ENCODE data around the gene EFHD1.
A peak's percentile ranks its signal among the peaks of the same experiment; 100 is the strongest.
"Not testable (repeated sequence)": the region's sequence is repeated elsewhere in the genome, so short reads cannot be mapped to it uniquely, and the experiment has no call there.

The EFHD1 gene

DNA sequence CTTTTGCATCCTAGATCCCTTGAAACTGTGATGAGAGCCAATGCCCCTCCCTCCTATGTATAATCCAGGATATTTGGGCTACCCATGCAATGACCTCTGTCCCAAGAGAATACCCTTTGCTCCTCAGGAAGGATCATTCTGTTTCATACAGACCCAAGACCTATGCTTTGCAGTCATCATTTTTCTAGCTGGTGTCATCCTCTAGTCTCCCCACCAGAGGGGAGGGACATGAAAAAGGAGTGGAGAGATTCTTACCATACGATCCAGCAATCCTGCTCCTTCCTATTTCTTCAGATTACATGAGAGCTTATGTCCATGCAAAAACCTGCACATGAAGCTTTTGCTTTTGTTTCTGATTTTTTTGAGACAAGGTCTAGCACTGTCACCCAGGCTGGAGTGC, 50.0 kb downstream of the EFHD1 start:
- TF ChIP-seq, protein P1, sequence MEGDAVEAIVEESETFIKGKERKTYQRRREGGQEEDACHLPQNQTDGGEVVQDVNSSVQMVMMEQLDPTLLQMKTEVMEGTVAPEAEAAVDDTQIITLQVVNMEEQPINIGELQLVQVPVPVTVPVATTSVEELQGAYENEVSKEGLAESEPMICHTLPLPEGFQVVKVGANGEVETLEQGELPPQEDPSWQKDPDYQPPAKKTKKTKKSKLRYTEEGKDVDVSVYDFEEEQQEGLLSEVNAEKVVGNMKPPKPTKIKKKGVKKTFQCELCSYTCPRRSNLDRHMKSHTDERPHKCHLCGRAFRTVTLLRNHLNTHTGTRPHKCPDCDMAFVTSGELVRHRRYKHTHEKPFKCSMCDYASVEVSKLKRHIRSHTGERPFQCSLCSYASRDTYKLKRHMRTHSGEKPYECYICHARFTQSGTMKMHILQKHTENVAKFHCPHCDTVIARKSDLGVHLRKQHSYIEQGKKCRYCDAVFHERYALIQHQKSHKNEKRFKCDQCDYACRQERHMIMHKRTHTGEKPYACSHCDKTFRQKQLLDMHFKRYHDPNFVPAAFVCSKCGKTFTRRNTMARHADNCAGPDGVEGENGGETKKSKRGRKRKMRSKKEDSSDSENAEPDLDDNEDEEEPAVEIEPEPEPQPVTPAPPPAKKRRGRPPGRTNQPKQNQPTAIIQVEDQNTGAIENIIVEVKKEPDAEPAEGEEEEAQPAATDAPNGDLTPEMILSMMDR (conservative IDR thresholded peaks at IDR 0.05) = no peak
- no peak for TF ChIP-seq ZFX (IDR thresholded peaks at IDR 0.05)
- no peak overlapping the region for H3K27ac ChIP-seq

DNA sequence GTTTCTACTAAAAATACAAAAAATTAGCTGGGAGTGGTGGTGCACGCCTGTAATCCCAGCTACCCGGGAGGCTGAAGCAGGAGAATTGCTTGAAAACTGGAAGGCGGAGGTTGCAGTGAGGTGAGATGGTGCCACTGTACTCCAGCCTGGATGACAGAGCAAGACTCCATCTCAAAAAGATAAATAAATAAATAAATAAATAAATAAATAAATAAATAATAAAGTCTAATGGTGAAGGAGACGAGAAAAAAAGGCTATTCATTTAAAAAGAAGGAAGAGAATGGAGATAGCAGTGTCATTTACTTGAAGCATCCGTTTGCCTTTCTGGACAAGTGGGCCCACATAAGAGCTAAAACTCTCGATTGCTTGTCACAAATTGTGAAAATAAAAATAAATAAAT, 52.0 kb downstream of the EFHD1 start:
- not testable (repeated sequence) for H3K27ac ChIP-seq

DNA sequence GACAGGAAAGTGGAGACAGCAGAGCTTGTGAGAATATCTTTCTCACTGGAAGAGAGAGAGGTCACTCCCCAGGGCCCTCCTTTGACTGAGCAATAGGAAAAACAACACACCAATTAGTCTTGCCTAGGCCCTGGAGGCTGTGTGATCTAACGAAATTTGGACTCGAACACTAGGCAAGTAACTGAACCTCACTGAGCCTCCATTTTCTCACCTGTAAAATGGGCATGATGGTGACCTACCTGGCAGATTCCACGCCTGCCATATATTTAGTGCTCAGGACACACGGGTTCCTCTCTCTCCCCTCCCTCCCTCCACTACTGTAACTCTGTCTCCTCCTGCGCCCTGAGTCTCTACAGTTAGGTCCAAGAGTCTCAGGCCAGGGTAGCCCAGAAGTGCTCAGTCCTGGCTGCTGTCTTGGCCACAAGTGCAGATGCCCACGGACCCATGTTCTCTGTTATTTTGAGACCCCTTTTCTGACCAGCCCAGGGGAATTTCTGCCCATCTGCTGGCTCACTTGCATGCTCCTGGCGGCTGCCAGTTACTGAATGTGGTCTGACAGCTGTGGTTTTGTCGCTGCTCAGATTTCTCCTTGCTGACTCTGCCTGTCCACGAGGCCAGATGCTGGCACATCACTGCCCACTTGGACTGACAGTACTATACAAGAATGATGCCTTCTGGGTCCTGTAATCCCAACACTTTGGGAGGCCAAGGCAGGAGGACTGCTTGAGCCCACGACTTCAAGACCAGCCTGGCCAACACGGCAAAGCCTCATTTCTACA, 54.2 kb downstream of the EFHD1 start:
- TF ChIP-seq, protein P1 (conservative IDR thresholded peaks at IDR 0.05) = no peak
- no peak for TF ChIP-seq ZFX (IDR thresholded peaks at IDR 0.05)
- no peak overlapping the region for H3K27ac ChIP-seq

GRCh38 chr2:232688201-232688600, 54.8 kb downstream of the EFHD1 start:
- TF ChIP-seq, protein P1 (conservative IDR thresholded peaks at IDR 0.05) = no peak
- no peak for TF ChIP-seq ZFX (IDR thresholded peaks at IDR 0.05)
- H3K27ac ChIP-seq = no peak overlapping the region

DNA sequence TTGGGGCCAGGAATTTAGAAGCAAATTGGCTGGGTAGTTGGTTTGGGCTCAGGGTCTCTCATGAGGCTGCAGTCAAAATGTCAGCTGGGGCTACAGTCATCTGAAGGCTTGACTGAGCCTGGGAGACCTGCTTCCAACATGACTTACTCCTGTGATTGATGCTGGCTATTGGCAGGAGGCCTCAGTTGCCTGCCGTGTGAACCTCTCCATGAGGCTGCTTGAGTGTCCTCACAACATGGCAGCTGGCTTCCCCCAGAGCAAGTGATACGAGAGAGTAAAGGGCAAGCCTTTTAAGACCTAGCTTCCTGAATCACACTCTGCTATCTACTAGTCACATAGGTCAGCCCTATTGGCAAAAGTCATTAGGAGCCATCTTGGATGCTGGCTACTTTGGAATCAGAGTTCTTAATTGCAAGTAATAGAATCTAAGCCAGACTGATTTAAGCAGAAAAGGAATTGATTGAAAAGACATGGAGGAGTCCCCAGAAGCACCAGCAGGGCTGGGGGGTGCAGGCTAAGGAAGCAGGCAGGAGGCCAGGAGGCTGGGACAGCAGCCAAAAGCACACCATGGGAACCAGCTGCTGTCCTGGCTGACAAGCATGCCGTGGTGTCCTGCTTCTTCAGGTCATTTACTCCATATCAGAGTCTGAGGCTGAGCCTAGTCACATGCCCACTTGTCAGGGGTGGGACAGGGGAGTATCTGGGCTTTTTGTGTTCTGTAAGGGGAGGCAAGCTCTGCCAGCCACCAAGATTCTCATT, 55.9 kb downstream of the EFHD1 start:
- TF ChIP-seq, protein P1 (conservative IDR thresholded peaks at IDR 0.05) = no peak
- TF ChIP-seq ZFX (IDR thresholded peaks at IDR 0.05) = no peak
- H3K27ac ChIP-seq = no peak overlapping the region

DNA sequence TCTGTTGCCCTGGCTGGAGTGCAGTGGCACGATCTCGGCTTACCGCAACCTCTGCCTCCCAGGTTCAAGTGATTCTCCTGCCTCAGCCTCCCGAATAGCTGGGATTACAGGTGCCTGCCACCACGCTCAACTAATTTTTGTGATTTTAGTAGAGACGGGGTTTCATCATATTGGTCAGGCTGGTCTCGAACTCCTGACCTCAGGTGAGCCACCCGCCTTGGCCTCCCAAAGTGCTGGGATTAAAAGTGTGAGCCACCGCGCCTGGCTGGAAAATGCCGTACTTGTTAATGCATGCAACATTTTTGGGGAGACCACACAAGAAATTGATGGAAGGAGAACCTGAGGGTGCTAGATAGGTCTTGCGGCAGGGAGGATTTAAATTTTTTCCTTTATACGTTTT, 57.7 kb downstream of the EFHD1 start:
- not testable (repeated sequence) for H3K27ac ChIP-seq

GRCh38 chr2:232693344-232693743, 59.9 kb downstream of the EFHD1 start:
- TF ChIP-seq, protein P1 (conservative IDR thresholded peaks at IDR 0.05) = no peak
- TF ChIP-seq ZFX (IDR thresholded peaks at IDR 0.05) = no peak
- H3K27ac ChIP-seq = no peak overlapping the region

DNA sequence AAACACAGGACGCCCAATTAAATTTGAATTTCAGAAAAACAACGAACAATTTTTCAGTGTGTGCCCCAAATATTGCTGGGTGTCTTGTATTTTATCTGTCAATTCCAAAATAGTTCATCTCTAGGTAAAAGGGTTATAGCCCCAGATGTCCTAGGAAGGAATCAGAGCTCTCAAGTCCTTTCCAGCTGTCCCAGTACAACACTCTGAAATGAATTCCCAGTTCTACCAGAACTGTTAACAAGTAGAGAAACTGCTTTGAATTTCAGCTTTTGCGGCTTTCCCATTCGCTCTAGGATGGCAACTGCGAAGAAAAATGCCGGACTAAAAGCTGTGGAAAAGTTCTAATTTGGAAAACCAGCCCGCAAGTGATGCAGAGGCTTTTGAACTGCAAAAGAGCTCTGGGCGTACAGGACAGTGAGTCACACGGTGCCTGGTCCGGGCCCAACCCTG, 63.2 kb downstream of the EFHD1 start:
- TF ChIP-seq, protein P1 (conservative IDR thresholded peaks at IDR 0.05) = no peak
- TF ChIP-seq ZFX (IDR thresholded peaks at IDR 0.05) = no peak
- peak overlapping the region; percentile 94 for H3K27ac ChIP-seq

Measured in C4-2B (cell line).